NCI-H774 (cell line): Measurements from ENCODE around the gene TBCB.
"Not testable (repeated sequence)": the region's sequence is repeated elsewhere in the genome, so short reads cannot be mapped to it uniquely, and the experiment has no call there.

ENCODE experiments used
- DNase-seq: peaks from one replicate; lab custom pipeline; 2025; lab: John Stamatoyannopoulos, UW

The TBCB gene

DNA sequence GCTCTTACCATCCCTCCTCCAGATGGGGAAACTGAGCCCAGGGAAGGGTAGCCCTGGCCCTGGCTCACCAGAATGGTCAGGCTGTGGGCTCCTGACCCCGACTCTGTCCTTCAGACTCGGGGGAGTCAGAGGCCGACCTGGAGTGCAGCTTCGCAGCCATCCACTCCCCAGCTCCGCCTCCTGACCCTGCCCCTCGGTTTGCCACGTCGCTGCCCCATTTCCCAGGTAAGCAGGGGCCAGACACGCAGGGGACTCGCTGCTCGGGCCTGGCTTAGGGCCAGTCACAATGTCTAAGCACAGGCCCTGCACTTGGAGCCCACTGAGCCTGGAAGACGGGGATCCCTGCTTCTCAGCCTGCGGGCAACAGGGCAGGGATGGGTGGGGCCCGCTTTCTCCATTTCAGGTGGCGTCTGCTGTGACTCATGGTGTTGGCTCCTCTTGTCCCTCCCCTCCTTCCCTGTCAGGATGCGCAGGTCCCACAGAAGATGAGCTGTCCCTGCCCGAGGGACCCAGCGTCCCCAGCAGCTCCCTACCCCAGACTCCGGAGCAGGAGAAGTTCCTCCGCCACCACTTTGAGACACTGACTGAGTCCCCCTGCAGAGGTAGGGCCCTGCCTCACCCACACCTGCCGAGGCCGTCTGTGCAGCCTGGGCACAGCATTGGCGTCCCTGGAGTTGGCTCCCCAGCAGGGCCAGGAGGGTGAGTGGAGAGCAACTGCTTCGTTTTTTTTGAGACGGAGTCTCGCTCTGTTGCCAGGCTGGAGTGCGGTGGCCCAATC lies 13.5 kb upstream of the TBCB start:
- no peak for DNase-seq

- DNase-seq = no peak
Observed at GRCh38 chr19:36103040-36103626, 12.1 kb upstream of the TBCB start.

DNA sequence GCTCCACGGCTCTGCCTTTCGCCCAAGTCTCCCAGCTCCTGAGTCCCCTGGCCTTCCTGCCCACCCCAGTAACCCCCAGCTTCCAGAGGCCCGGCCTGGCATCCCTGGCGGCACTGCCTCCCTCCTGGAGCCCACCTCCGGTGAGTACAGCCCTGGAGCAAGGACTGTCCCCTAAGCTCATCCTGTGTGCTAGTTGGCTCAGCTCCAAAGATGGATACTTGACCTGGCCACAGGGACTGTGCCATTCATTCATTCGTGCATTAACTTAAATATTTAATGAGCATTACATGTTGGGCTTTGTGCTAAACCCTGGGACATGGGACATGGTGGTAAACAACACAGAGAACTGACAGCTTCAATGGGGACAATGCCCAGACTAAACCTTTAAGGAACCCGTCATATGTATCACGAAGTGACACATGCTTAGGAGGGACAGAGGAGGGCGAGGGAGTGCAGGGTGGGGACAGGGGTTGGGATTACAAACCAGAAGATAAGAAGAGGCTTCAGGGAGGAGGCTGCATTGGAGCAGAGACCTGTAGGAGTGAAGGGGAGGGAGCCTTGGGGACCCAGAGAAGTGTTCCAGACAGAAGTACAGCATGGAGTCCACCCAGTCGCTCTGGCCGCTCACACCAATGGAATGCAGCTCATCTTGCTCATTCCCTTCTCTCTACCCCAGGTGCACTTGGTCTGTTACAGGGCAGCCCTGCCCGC lies 11.3 kb upstream of the TBCB start:
- no peak for DNase-seq

- no peak for DNase-seq
Observed at GRCh38 chr19:36106441-36106840, 8.8 kb upstream of the TBCB start.

- DNase-seq = no peak
Observed at GRCh38 chr19:36106991-36107390, 8.3 kb upstream of the TBCB start.

GRCh38 chr19:36108684-36109083 lies 6.6 kb upstream of the TBCB start:
- no peak for DNase-seq

DNA sequence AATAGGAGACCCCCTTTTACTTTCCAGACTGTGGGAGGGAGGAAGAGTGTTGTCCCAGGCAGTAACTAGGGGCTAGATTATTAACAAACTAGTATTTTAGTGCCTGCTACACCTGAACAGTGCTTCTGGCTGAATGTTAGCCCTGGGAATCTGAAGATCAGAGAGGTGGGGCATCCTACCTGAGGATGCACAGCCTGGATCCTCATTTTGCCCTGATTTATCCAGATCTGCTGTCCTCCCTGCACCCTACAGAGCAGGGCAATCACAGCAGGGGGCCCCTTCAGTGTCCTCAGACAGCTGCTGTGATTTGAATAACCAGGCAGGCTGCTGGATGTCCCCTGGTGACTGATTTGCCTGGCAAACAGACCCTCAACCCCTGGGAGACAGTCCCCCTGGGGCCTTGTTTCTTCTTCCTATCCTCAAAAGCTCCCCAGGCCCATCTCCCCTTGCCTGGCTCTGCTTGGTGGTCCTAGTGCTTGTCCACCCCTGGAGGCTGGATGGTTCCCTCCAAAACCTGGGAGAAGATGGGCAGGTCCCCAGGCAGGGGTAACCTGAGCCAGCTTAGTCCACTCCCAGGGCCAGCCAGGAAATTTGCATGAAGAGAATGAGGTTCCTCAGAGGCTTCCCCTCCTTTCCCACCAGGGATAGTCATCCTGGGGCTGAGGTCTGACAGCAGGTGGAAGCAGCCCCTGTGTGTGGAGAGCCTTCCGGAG lies 4.6 kb upstream of the TBCB start, which contains the start of gene OVOL3:
OVOL3 (plus strand) TSS at position 657 of the 713 bp plus-strand sequence. CDS start 60 bp downstream, outside the sequence.
- no peak for DNase-seq

GRCh38 chr19:36111200-36111539 lies 4.1 kb upstream of the TBCB start:
- DNase-seq = no peak

DNA sequence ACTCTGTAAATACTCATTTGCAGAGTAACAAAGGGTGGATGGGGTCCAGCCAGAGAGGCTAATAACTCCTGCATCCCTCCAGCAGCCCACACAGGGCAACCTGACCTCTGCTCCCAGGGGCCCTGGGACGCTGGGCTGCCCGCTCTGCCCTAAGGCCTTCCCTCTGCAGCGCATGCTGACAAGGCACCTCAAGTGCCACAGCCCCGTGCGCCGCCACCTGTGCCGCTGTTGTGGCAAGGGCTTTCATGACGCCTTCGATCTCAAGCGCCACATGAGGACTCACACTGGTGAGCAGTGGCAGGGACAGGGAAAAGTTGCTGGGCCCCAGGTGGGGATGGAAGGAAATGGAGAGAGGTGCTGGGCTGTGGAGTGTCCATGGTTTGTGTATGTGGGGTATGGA lies 2.6 kb upstream of the TBCB start:
- no peak for DNase-seq

DNA sequence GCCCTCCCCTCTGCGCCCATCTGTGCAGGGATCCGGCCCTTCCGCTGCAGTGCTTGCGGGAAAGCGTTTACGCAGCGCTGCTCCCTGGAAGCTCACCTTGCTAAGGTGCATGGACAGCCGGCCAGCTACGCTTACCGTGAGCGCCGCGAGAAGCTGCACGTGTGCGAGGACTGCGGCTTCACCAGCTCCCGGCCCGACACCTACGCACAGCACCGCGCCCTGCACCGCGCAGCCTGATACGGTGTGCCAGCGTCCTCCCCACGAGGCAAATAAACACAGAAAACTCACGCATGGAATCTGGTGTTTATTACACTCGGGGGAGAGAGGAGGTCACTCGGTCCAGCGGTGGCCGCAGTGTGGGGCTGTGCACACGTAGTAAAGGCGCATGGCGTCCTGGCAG lies 1.8 kb upstream of the TBCB start:
- no peak for DNase-seq

DNA sequence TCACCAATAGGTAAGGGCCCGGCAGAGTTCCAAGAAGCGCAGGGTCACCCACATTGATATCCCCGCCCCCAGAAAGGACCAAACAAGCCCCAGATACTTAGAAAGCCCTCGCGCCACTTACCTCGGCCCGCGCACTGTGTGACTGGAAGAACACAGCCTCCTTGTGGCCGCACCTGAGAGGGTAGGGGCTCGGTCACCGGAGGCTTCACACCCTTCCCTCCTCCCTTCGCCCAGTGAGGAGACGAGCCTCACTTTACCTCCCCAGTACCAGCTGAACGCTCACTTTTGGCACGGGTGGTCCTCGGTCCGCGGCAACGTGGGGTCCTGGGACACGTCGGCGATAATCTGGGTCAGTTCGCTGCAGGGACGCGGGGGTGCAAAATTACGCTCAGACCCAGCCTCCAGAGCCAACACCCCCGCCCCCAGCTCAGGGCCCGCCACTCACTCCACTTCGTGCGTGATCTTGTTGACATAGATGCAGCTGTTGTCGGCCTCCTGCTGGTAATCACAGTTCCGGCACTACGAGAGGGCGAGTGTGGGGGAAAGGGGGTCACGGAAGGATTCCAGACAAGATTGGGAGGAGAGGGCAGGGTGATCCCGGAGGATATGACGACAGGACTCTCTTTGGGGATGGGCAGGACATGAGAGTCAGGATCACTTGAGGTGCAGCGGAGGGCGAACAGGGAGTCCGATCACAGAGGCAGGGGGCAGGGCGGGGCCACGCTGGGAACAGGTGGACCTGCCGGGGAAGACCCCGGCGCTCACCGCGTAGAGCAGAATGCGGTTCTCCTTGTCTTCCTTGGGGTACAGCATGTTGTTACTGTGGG lies 1.2 kb upstream of the TBCB start:
- DNase-seq = no peak

- peak; percentile 99 for DNase-seq
Observed at GRCh38 chr19:36114721-36115452, 381 bp upstream of the TBCB start, which contains the start of gene POLR2I. TSS of gene POLR2I (minus strand) at chr19:36114875. CDS start at chr19:36114856, 19 bp downstream.

- no peak for DNase-seq
Observed at GRCh38 chr19:36116344-36116637, 1.0 kb downstream of the TBCB start.

- no peak for DNase-seq
Observed at GRCh38 chr19:36120092-36120983, 5.1 kb downstream of the TBCB start.

DNA sequence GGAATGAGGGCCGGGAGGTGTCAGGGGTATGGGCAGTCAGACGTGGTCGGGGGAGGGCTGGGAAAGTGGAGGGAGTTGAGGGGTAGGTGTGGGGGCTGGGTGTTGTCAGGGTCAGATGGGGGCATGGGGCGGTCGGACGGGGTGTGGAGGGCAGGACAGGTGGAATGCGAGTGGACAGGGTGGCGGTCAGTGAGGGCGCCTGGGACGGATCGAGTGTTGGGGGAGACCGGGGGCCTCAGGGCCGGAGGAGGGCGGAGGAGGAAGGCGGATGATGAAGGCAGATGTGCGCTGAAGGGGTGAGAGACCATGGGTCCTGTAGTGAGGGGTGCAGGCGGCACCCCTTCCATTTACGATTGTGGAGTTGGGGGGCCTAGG lies 5.7 kb downstream of the TBCB start:
- DNase-seq = no peak

GRCh38 chr19:36121486-36122124 lies 6.3 kb downstream of the TBCB start:
- DNase-seq = no peak

GRCh38 chr19:36125557-36125956 lies 10.3 kb downstream of the TBCB start:
- DNase-seq = no peak

DNA sequence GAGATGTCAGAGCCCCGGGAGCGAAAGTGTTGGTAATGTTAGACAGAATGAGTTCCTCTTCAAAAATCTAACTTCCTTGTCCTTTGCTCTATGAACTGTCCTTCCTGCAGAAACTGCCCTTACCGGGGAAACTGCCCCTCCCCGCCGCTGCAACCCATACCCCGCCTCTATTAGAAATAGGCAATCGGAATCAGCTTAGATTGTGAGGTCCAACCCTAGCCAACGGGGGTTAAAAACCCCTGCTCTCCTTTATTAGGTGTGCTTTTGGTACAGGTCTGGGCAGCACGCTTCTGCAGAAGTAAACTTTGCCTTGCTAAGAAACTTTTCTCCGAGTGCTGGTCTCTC lies 13.1 kb downstream of the TBCB start:
- no peak for DNase-seq

- not testable (repeated sequence) for DNase-seq
Observed at GRCh38 chr19:36131221-36131620, 16.0 kb downstream of the TBCB start.

DNA sequence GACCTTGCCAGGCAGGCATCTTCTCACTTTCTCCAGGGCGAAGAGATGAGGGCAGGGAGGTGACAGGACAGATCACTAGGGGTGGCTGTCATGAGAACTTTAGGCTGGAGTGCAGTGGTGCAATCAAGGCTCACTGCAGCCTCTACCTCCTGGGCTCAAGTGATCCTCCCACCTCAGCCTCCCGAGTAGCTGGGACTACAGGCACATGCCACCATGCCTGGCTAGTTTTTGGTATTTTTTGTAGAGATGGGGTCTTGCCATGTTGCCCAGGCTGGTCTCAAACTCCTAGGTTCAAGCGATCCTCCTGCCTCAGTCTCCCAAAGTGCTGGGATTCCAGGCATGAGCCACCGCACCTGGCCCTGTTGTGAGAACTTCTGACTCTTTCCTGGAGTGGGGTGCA lies 19.6 kb downstream of the TBCB start:
- DNase-seq = not testable (repeated sequence)
